Measurements from ENCODE around the gene LRRC43.

DNA sequence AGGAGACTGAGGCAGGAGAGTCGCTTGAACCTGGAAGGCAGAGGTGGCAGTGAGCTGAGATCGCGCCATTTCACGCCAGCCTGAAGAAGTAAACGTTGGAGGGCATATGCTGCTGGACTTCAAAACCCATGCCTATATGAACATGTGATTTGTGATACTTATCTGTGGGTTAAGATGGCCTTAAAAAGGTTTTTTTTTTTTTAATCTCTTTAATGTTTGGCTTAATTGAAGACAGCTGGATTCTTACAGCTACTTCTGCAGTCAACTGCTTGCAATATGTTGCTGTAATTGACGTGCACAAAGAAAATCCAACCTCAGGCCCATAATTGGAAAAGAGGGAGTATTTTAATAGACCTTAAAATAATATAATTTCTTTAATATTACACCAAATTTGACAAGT, 19.1 kb downstream of the LRRC43 start:
- TF ChIP-seq TAF1 (IDR thresholded peaks at IDR 0.05; ENCODE audit: borderline replicate concordance, low read depth, low read length) (no peak), POLR2A (IDR thresholded peaks at IDR 0.05; ENCODE audit: low read depth, low read length) (no peak)

Measured in GM12892 (cell line).